GM04504 (cell line): ENCODE results near the gene B9D2.
A peak's percentile ranks its signal among the peaks of the same experiment; 100 is the strongest.

Source experiments
- DNase-seq: peaks from one replicate; pipeline ENCODE4 v3.0.0-alpha.2; 2012; ENCODE audit warnings: low read depth

Gene B9D2

GRCh38 chr19:41309180-41310032, 54.5 kb downstream of the B9D2 start:
- no peak for DNase-seq

- peak; percentile 79 for DNase-seq
Observed at GRCh38 chr19:41308450-41309179, 55.3 kb downstream of the B9D2 start.

- no peak for DNase-seq
Observed at GRCh38 chr19:41307954-41308449, 55.9 kb downstream of the B9D2 start.

- no peak for DNase-seq
Observed at GRCh38 chr19:41307090-41307875, 56.7 kb downstream of the B9D2 start.

GRCh38 chr19:41305927-41306793, 57.8 kb downstream of the B9D2 start:
- DNase-seq: no peak

DNA sequence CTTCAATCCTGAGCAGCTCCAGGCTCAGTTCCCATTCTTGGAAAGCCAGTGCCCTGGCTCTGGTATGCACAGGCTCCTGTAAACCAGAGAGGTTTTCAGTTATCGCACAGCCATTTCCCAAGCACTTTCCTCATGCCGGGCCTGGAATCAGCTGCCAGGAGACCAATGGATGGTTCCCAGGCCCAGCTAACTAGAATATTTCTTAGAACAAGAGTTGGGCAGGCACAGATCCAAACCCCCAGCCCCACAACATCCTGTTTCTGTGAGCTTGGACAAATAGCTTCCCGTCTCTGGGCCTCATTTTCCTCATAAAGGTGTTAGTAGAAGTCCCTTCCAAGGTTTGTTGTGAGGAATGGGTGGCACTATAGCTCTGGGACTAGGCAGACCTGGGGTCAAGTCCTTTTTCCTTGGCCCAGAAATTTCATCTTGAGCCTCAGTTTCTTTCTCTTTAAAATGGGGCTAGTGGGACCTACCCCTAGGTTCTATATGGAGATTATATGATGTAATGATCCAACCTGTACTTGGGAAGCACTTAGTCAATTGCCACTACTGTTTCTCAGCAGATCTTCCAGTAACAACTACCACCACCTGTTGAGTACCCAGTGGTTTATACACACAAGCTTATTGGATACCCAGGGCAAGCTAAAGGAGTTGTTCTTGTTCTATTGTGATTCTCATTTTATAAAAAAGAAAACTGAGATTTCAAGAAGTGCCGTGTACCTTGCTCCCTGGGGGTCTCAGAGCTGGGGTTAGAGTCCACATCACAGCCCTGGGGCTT, 59.1 kb downstream of the B9D2 start:
- no peak for DNase-seq
